PC-3 (cell line): ENCODE data around the gene SDF2L1.

Experiments used
- EZH2 ChIP-seq: fragments of 300-600 bp; sonication (generic); IDR thresholded peaks from one replicate; pipeline ENCODE4 v1.6.1; 2017; ENCODE audit warnings: antibody characterized with exemption, mild to moderate bottlenecking, low read length; ENCODE audit not compliant: unreplicated experiment
- EZH2phosphoT487 ChIP-seq: fragments of 300-600 bp; sonication (generic); IDR thresholded peaks from 2 replicates; pipeline ENCODE4 v1.6.1; 2018; ENCODE audit warnings: mild to moderate bottlenecking, antibody characterized with exemption, low read length, borderline replicate concordance
- TF ChIP-seq, protein P1 (sequence below): fragments of 300-600 bp; sonication (generic); conservative IDR thresholded peaks from 2 replicates; pipeline ENCODE4 v1.5.1; 2017; ENCODE audit warnings: antibody characterized with exemption, low read depth, mild to moderate bottlenecking, low read length

DNA sequence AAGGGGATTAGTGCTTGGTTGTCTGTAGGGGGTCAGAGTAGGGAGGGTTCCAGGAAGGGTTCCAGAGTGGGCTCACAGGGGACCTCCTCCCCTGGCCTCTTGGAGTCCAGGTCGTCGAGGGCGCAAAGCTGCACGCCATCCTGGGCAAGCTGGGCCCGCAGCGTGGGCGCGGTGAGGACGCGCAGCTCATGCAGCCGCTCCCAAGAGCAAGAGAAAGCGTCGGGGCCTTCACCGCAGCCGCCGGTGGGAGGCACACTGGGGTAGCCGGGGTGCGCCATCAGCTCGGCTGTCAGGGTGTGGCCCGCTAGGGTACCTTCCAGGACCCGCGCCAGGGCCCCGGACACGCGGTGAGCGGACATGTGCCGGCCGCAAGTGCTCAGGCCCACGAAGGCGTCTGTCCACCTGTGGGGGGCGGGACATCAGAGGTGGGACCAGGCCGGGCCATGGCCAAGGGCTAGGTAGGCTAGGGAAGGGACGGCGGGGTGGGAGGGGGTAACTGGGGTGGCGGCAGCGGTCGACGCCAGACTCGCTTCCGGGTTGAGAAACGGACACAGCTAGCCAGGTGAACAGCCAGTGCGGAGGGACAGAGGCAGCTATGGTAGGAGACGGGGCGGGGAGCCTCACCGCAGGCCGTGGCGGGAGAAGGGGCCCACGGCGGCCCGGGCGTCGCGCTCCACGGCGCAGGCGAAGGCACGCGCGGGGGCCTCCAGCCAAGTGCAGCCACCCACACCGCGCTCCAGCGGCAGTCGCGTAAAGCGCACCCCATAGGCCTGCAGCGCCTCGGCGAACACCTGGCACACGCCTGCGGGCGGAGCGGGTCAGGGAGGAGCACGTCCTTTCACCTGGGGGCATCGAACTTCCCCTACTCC, 13.5 kb upstream of the SDF2L1 start:
- TF ChIP-seq, protein P1, sequence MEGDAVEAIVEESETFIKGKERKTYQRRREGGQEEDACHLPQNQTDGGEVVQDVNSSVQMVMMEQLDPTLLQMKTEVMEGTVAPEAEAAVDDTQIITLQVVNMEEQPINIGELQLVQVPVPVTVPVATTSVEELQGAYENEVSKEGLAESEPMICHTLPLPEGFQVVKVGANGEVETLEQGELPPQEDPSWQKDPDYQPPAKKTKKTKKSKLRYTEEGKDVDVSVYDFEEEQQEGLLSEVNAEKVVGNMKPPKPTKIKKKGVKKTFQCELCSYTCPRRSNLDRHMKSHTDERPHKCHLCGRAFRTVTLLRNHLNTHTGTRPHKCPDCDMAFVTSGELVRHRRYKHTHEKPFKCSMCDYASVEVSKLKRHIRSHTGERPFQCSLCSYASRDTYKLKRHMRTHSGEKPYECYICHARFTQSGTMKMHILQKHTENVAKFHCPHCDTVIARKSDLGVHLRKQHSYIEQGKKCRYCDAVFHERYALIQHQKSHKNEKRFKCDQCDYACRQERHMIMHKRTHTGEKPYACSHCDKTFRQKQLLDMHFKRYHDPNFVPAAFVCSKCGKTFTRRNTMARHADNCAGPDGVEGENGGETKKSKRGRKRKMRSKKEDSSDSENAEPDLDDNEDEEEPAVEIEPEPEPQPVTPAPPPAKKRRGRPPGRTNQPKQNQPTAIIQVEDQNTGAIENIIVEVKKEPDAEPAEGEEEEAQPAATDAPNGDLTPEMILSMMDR = no peak
- no peak for TF ChIP-seq EZH2
- no peak for TF ChIP-seq EZH2phosphoT487
